Panc1 (cell line): Measurements from ENCODE around the gene QPCTL.

Experiments
- CTCF ChIP-seq: fragments of 450-650 bp; IDR thresholded peaks from 2 replicates; pipeline ENCODE4 v1.5.1; 2017; ENCODE audit warnings: mild to moderate bottlenecking
- REST ChIP-seq, 2 experiments: IDR thresholded peaks; 2 replicates each; pipeline ENCODE4 v1.6.1; 2011 to 2012; ENCODE audit warnings: low read depth in 2 of 2, control low read depth in 1 of 2, low read length in 1 of 2, mild to moderate bottlenecking in 1 of 2, moderate library complexity in 1 of 2; ENCODE audit not compliant: insufficient read depth in 1 of 2

- TF ChIP-seq CTCF: no peak
- no peak for TF ChIP-seq REST (IDR thresholded peaks at IDR 0.05; ENCODE audit: insufficient read depth in 1 of 2, low read depth in 2 of 2, low read length in 1 of 2)
Measured at GRCh38 chr19:45645068-45645630, 47.3 kb upstream of the QPCTL start.
